Activated CD4-positive, alpha-beta T cell treated with anti-CD3 and anti-CD28 coated beads, Interleukin-2, amount 50 U/mL, for 24 hours (primary cell): ENCODE measurements around the gene BCAP31.

Experiments used
- DNase-seq, 2 donors: peaks; one replicate each; pipeline ENCODE4 v3.0.0-alpha.2; 2020; ENCODE audit warnings: low read depth in 1 of 2, low spot score in 1 of 2

The BCAP31 gene

DNA sequence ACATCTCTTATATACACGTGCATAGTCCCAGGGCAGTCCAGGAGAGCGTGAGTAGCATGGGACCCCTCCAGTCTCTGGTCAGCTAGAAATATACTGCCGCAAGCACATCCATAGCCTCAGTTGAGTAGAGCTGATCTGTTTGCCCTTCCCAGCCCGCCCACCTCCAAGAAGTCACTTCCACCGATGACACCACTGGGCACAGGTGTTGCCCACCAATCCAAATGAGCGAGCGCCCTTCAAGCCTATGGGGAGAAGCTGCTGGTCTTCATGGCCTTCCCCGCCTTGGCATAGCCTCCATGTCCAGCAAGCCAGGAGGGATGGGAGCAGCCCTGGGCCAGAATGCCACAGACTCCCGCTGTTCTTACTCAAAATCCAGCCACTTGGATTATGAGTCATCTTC lies 67.0 kb downstream of the BCAP31 start:
- DNase-seq, result no peak

DNA sequence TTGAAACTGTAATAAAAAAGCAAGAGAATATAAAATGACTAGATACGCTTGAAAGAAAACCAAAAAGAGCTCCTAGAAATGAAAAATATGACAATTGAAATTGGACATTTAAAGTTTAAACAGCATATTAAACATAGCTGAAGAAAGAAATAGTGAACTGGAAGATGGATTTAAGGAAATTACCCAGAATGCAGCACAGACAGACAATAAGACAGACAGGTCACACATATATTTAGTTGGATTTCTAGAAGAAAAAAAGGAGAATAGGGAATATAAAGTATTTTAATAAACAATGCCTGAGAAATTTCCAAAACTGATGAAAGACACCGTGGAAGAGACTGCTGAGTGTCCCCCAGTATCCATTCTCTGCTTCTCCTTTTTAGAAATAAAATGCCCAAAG lies 70.6 kb downstream of the BCAP31 start:
- no peak for DNase-seq

DNA sequence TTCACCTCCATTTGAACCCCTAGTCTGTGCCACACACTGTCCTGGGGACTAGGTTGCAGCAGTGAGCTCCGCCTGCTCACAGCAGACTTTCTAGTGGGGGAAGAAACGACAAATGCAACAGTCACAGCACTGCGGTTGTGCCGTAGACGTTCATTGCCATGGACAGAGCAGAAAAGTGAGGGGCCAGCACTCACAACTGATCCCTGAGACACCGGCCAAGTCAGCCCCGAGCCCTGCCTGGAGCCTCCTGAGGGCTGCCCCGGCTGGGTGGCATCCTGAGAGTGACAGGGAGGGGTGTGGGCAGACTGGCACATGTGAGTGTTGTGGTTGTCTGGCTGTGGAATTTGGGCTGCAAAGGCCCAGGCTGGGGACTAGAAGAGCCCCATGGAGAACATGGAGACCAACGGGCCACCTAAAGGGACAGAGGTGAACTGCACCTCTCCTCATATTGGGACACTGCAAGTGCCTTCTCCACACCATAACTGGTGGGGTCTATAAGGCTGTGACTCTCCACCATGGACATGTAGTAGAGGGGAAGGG lies 72.6 kb downstream of the BCAP31 start:
- no peak for DNase-seq

DNA sequence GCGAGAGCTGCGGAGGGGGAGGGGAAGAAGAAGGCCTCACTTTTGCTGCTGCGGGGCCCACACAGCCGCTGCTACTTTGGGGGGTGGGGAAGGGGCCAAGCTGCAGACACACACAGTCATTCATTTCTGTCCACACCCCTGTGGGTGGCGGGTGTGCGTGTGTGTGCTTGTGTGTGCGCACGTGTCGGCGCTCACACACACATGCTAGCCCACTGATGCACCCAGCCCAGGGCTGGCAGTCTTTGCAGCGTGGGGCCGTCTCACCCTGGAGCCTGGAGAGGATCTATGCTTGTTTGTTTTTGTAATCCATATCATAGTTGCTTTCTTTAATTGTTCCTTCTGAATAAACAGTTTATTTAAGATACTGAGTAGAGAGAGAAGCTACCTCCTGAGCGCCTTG lies 73.2 kb downstream of the BCAP31 start:
- no peak for DNase-seq
